ENCODE data around the gene WDR38.

WDR38 gene

DNA sequence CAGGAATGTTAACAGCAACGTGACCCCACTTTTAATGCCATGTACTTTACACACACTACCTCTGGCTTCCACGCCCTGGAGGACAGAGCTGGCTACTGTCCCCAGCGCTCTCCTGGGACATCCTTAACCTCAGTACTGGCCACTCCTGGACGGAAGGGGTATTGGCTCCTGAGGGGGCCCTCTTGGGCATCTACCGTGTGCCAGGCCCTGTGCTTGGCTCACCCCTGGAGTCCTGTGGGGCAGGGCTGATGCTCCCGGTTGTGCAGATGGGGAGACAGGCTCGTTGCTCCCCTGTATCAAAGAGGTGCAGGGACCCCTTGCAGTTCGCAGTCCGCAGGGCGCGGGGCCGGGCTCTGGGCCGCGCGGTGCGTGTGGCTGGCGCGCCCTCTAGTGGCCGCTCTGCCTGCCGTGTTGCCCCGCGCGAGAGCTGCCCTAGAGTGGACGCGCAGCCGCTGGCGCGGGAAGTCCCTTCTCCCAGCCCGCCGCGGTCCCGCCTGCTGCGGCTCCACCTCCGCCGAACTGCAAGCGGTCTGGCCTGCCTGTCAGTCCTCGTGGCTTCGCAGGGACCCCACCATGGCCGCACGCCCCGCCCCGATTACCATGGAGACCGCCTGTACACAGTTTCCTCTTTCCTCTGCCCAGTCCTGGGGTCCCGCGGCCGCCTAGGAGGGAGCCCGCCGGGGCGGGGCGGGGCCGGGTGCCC, at the start of gene WDR38:
TSS of gene WDR38 (plus strand) at position 632 of the 703 bp plus-strand sequence. CDS start 72 bp downstream, outside the sequence.
- DNase-seq (ENCODE audit: low read depth), result peak; percentile 80

DNA sequence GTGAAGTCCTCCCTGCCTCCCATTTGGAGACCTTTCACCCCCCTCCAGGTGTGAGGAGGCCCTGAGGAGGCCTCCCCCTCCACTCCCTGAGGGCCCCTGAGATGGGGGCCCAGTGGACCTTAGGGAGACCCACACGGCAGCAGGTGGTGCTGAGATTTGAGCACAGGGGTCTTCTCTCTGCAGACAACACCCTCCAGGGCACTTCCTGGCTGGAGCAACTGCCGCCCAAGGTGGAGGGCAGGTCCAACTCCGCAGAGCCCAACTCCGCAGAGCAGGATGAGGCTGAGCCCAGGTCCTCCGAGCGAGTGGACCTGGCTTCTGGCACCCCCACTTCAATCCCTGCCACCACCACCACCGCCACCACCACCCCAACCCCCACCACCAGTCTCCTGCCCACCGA, 49.3 kb upstream of the WDR38 start:
- DNase-seq (ENCODE audit: low read depth), result no peak

DNA sequence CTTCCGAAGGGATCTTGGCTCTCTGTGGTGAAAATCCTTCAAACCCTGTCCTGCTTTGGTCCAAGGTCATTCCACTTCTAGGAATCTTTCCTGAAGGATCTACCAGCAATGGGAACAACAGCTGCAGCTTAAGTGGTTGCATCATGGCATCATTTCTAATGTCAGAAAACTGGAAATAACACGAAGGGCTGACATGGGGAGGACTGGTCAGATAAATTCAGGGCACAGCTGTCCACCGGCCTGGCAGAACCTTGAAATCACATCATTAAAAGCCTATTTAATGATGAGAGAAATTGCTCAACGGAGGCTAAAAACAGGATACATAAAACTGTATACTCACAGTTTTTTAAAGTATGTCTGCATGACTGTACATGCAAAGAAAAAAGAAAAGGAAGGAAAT, 48.1 kb upstream of the WDR38 start:
- no peak for DNase-seq (ENCODE audit: low read depth)

DNA sequence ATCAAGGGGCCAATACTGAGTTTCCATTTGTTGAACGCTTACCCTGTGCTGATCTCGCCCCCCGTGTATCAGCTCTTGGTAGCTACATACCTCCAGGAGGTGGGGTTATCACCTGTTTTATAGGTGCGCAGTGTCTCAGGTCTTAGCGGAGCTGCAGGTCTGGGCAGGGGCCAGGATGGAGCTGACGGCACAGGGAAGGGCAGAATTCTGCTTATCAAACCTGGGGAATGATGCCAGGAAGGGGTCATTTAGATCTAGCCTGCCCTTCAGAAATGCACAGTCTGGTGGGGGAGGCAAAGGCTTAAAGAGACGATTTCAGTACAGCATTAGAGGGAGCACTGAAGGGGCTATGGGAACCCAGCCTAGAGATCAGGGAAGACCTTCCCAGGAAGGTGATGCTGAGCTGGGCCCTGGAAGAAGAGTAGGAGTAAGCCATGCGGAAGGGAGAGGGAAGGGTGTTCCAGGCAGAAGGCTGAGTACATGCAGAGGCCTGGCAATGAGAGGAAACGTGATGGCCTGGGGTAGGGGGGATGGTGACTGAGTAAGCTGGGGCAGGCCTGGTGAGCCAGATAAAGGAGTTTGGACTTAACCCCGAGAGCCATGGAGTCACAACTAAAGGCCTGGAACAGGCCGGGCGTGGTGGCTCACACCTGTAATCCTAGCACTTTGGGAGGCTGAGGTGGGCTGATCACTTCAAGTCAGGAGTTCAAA, 44.9 kb upstream of the WDR38 start:
- no peak for DNase-seq (ENCODE audit: low read depth)

GRCh38 chr9:124809211-124809610, 44.0 kb upstream of the WDR38 start:
- DNase-seq (ENCODE audit: low read depth), result no peak

DNA sequence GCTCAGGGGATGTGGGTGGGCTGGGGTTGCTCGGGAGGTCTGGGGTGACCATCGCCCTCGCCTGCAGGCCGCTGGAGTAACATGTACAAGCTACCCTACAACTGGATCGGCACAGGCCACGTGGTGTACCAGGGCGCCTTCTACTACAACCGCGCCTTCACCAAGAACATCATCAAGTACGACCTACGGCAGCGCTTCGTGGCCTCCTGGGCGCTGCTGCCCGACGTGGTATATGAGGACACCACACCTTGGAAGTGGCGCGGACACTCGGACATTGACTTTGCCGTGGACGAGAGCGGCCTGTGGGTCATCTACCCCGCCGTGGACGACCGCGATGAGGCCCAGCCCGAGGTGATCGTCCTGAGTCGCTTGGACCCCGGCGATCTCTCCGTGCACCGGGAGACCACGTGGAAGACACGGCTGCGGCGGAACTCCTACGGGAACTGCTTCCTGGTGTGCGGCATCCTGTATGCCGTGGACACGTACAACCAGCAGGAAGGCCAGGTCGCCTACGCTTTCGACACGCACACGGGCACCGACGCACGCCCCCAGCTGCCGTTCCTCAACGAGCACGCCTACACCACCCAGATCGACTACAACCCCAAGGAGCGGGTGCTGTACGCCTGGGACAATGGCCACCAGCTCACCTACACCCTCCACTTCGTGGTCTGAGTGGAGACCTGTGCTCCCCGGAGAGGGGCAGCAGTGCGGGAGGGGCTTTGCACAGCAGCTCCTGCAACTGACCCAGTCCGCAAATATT, 43.3 kb upstream of the WDR38 start:
- no peak for DNase-seq (ENCODE audit: low read depth)

GRCh38 chr9:124810663-124811355, 42.5 kb upstream of the WDR38 start:
- no peak for DNase-seq (ENCODE audit: low read depth)

- no peak for DNase-seq (ENCODE audit: low read depth)
Measured at GRCh38 chr9:124812441-124812876, 40.8 kb upstream of the WDR38 start.

DNA sequence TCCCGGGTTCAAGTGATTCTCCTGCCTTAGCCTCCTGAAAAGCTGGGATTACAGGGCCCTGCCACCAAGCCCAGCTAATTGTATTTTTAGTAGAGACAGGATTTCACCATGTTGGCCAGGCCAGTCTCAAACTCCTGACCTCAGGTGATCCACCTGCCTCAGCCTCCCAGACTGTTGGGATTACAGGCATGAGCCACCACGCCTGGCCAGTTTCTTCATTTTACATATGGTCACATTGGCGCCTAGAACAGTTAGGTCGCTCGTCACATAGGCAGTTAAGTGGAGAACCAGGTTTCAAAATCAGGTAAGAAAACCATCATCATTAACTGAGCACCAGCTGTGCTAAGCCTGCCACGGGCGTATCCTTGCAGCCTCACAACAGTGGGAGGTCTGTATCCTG, 40.2 kb upstream of the WDR38 start:
- DNase-seq (ENCODE audit: low read depth), result no peak

GRCh38 chr9:124813501-124814163, 39.6 kb upstream of the WDR38 start:
- DNase-seq (ENCODE audit: low read depth), result no peak

- DNase-seq (ENCODE audit: low read depth), result no peak
Measured at GRCh38 chr9:124814164-124814535, 39.1 kb upstream of the WDR38 start.

GRCh38 chr9:124815601-124816000, 37.7 kb upstream of the WDR38 start:
- no peak for DNase-seq (ENCODE audit: low read depth)

DNA sequence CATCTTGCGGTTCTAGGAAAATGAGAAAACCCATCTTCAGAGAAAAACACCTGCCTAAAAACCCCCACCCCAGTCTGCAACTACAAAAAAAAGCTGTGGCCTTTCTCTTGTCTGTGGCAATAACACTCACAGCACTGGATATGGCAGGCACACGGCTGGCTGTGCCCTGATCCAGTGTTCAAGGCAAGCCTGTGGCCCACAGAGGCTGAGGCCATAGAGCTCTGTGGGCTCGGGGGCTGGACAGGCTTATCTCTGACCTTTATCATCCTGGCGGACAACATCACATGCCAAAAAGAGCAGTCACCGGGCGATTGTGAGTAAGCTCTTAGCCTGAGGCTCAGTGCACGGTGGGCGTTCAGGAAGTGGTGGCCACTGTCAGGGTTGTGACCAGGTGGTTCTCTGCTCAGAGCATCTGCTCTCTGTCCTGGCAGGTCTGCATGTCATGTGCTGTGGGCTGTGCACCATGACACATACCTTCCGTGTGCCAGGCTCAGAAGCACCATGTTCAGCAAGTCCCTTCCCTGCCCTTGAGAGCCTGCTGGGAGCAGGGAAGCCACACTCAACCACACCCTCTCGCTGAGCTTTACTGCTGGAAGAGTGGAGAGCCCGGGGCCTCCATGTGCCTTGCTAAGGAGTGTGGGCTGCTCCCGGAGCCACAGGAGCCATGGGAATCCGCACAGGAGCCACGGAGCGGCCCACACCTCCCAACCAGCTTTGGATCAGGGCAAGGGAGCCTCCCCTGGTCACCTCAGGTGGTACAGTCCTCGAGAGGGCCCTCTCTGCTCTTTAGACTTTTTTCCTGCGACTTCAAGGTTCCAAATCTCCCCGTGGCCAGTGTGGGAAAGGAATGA, 34.6 kb upstream of the WDR38 start:
- DNase-seq (ENCODE audit: low read depth), result no peak

GRCh38 chr9:124820698-124821623, 32.3 kb upstream of the WDR38 start:
- DNase-seq (ENCODE audit: low read depth), result no peak

GRCh38 chr9:124828489-124829333, 24.5 kb upstream of the WDR38 start:
- no peak for DNase-seq (ENCODE audit: low read depth)

GRCh38 chr9:124829334-124829669, 24.0 kb upstream of the WDR38 start:
- DNase-seq (ENCODE audit: low read depth), result no peak

DNA sequence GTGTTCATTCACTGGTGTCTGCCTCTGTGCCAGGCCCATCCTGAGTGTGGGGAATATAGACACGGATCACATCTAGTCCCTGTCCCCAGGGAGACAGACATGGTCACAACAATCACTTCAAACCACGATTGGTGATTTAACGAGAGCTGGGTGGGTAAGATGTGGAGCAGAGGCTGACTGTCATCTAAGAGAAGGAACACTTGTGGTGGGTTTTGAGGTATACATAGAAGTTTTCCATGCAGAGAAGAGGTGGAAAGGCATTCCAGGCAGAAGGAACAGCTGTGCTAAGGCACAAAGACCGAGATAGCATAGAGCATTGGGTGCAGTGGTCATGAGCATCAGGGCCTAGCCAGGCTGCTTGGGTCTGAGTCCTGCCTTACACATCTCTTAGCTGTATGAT, 22.7 kb upstream of the WDR38 start:
- DNase-seq (ENCODE audit: low read depth), result no peak

- DNase-seq (ENCODE audit: low read depth), result no peak
Measured at GRCh38 chr9:124831642-124832364, 21.5 kb upstream of the WDR38 start.

Measured in T-helper 22 cell (primary cell).